Astrocyte (in vitro differentiated cells and primary cell): ENCODE results near the gene PTPRE. TPM values are rescaled to one million over a fixed set of nuclear protein-coding genes. Genes with fewer than 3 reads are reported as not detected.

Experiments
- DNase-seq: peaks from one replicate; pipeline ENCODE4 v3.0.0-alpha.2; 2010; ENCODE audit warnings: low read depth
- FAIRE-seq: peaks from 2 replicates; lab custom pipeline; 2011; peaks lifted over from hg19 to GRCh38; lab: Jason Lieb, UNC
- H2AFZ ChIP-seq: 2 replicates; pipeline ENCODE4 v1.6.0; 2012; ENCODE audit warnings: low read depth, low read length, inconsistent platforms
- H3K27ac ChIP-seq: 2 replicates; pipeline ENCODE4 v1.5.1; 2011; ENCODE audit warnings: low read depth, low read length, inconsistent platforms
- H3K27me3 ChIP-seq: 2 replicates; pipeline ENCODE4 v1.6.0; 2011; ENCODE audit warnings: low read length, inconsistent platforms; ENCODE audit not compliant: insufficient read depth
- H3K36me3 ChIP-seq: 2 replicates; pipeline ENCODE4 v1.5.1; 2011; ENCODE audit warnings: low read length, inconsistent platforms; ENCODE audit not compliant: insufficient read depth
- H3K4me1 ChIP-seq: 2 replicates; pipeline ENCODE4 v1.5.1; 2011; ENCODE audit warnings: low read length, inconsistent platforms; ENCODE audit not compliant: insufficient read depth
- H3K4me2 ChIP-seq: 2 replicates; pipeline ENCODE4 v1.6.0; 2012; ENCODE audit warnings: low read length, inconsistent platforms
- H3K4me3 ChIP-seq: 2 replicates; pipeline ENCODE4 v1.5.1; 2011; ENCODE audit warnings: low read depth, mild to moderate bottlenecking, low read length, inconsistent platforms; ENCODE audit not compliant: insufficient read depth
- H3K79me2 ChIP-seq: 2 replicates; pipeline ENCODE4 v1.6.0; 2012; ENCODE audit warnings: mild to moderate bottlenecking, low read length, inconsistent platforms; ENCODE audit not compliant: insufficient read depth
- H3K9ac ChIP-seq: 2 replicates; pipeline ENCODE4 v1.6.0; 2012; ENCODE audit warnings: mild to moderate bottlenecking, low read length, inconsistent platforms
- H3K9me3 ChIP-seq: 2 replicates; pipeline ENCODE4 v1.5.1; 2012; ENCODE audit warnings: low read depth, mild to moderate bottlenecking, low read length, inconsistent platforms; ENCODE audit not compliant: insufficient read depth
- H4K20me1 ChIP-seq: 2 replicates; pipeline ENCODE4 v1.6.0; 2012; ENCODE audit warnings: low read length, inconsistent platforms; ENCODE audit not compliant: insufficient read depth
- H3K27ac Mint-ChIP-seq: one replicate; pipeline ENCODE4 v1.8.0; 2021; ENCODE audit warnings: mild to moderate bottlenecking, mixed read lengths; ENCODE audit not compliant: unreplicated experiment
- H3K27me3 Mint-ChIP-seq: one replicate; pipeline ENCODE4 v1.8.0; 2021; ENCODE audit warnings: low read depth, mixed read lengths; ENCODE audit not compliant: unreplicated experiment
- H3K36me3 Mint-ChIP-seq: one replicate; pipeline ENCODE4 v1.8.0; 2021; ENCODE audit warnings: low read depth, mixed read lengths; ENCODE audit not compliant: unreplicated experiment
- H3K4me1 Mint-ChIP-seq: one replicate; pipeline ENCODE4 v1.8.0; 2021; ENCODE audit warnings: low read depth, mixed read lengths; ENCODE audit not compliant: unreplicated experiment
- H3K4me3 Mint-ChIP-seq: one replicate; pipeline ENCODE4 v1.8.0; 2021; ENCODE audit warnings: mild to moderate bottlenecking, moderate library complexity, mixed read lengths; ENCODE audit not compliant: unreplicated experiment
- H3K9me3 Mint-ChIP-seq: one replicate; pipeline ENCODE4 v1.8.0; 2021; ENCODE audit warnings: mild to moderate bottlenecking, mixed read lengths; ENCODE audit not compliant: unreplicated experiment
- CTCF ChIP-seq: IDR thresholded peaks from 2 replicates; pipeline ENCODE4 v1.5.1; 2011; ENCODE audit warnings: low read depth, mild to moderate bottlenecking, inconsistent platforms, low read length, moderate library complexity; ENCODE audit not compliant: insufficient read depth
- EZH2 ChIP-seq: IDR thresholded peaks from 2 replicates; pipeline ENCODE4 v1.6.1; 2012; ENCODE audit warnings: mild to moderate bottlenecking, low read length, inconsistent platforms; ENCODE audit not compliant: insufficient read depth
- total RNA-seq: library from RNA; stranded (reverse); gene quantifications from 2 replicates; pipeline ENCODE4 v1.2.1, GENCODE V29; 2021

The PTPRE gene
- total RNA-seq, 1 donor from 2014 or later = 14.1 TPM

- peaks cover 22% of the 10 kb centered on the region for H3K4me1 Mint-ChIP-seq
- H4K20me1 ChIP-seq = peaks cover 10% of the 10 kb centered on the region
- H3K4me3 ChIP-seq = no peak overlapping the region
- no peaks in the 10 kb centered on the region for H3K9me3 ChIP-seq
- H3K36me3 Mint-ChIP-seq = peaks cover 4% of the 10 kb centered on the region
- no peak overlapping the region for H3K9ac ChIP-seq
- H2AFZ ChIP-seq = no peak overlapping the region
- DNase-seq = no peak
- H3K4me3 Mint-ChIP-seq = no peak overlapping the region
- no peaks in the 10 kb centered on the region for H3K36me3 ChIP-seq
- H3K27me3 ChIP-seq = no peaks in the 10 kb centered on the region
- FAIRE-seq = no peak
- H3K27ac ChIP-seq = no peak overlapping the region
- no peak for TF ChIP-seq EZH2
- TF ChIP-seq CTCF = no peak
- H3K4me2 ChIP-seq = no peak overlapping the region
- H3K27me3 Mint-ChIP-seq = peaks cover 4% of the 10 kb centered on the region
- no peaks in the 10 kb centered on the region for H3K4me1 ChIP-seq
- peaks cover 4% of the 10 kb centered on the region for H3K79me2 ChIP-seq
- no peak overlapping the region for H3K27ac Mint-ChIP-seq
- H3K9me3 Mint-ChIP-seq = no peaks in the 10 kb centered on the region
Measured at GRCh38 chr10:127964621-127965020, 57.7 kb downstream of the PTPRE start.

- FAIRE-seq = no peak
- Histone ChIP-seq H3K9ac (no peak overlapping the region), H3K79me2 (no peaks in the 10 kb centered on the region), H3K27me3 (no peaks in the 10 kb centered on the region), H3K4me1 (no peaks in the 10 kb centered on the region), H2AFZ (no peak overlapping the region), H3K4me2 (no peak overlapping the region), H3K36me3 (no peaks in the 10 kb centered on the region), H4K20me1 (no peaks in the 10 kb centered on the region), H3K27ac (no peak overlapping the region), H3K4me3 (no peak overlapping the region), H3K9me3 (no peaks in the 10 kb centered on the region)
- Mint-ChIP-seq H3K9me3 (no peaks in the 10 kb centered on the region), H3K4me3 (no peak overlapping the region), H3K4me1 (peaks cover 24% of the 10 kb centered on the region), H3K27me3 (peaks cover 4% of the 10 kb centered on the region), H3K27ac (no peak overlapping the region), H3K36me3 (peaks cover 6% of the 10 kb centered on the region)
- TF ChIP-seq CTCF = no peak
- no peak for TF ChIP-seq EZH2
- no peak for DNase-seq
Measured at GRCh38 chr10:127966875-127967274, 60.0 kb downstream of the PTPRE start.

- H3K36me3 Mint-ChIP-seq = peaks cover 6% of the 10 kb centered on the region
- Histone ChIP-seq H3K4me2 (no peak overlapping the region), H3K79me2 (no peaks in the 10 kb centered on the region), H3K27me3 (no peaks in the 10 kb centered on the region), H3K9ac (no peak overlapping the region), H2AFZ (no peak overlapping the region), H3K9me3 (no peaks in the 10 kb centered on the region), H3K4me3 (no peak overlapping the region), H3K36me3 (no peaks in the 10 kb centered on the region), H3K27ac (no peak overlapping the region), H4K20me1 (no peaks in the 10 kb centered on the region), H3K4me1 (no peaks in the 10 kb centered on the region)
- H3K4me3 Mint-ChIP-seq = no peak overlapping the region
- H3K9me3 Mint-ChIP-seq = no peaks in the 10 kb centered on the region
- peaks cover 4% of the 10 kb centered on the region for H3K27me3 Mint-ChIP-seq
- H3K4me1 Mint-ChIP-seq = peaks cover 29% of the 10 kb centered on the region
- TF ChIP-seq CTCF = no peak
- no peak for TF ChIP-seq EZH2
- H3K27ac Mint-ChIP-seq = no peak overlapping the region
- DNase-seq (no peak), FAIRE-seq (no peak)
Measured at GRCh38 chr10:127968027-127968441, 61.1 kb downstream of the PTPRE start.
